Thoracic aorta (tissue), 2 donors: Measurements from ENCODE around the gene RESF1. TPM values are rescaled to one million over a fixed set of nuclear protein-coding genes. Genes with fewer than 3 reads are reported as not detected.
A peak's percentile ranks its signal among the peaks of the same experiment; 100 is the strongest.

Experiments used
- ATAC-seq: fragments of 150-250 bp; one replicate; pipeline ENCODE4 v1.8.0; 2017; ENCODE audit warnings: low read depth; ENCODE audit not compliant: insufficient number of reproducible peaks, low FRiP score
- DNase-seq: peaks from one replicate; pipeline ENCODE4 v3.0.0-alpha.2; 2020; ENCODE audit warnings: low spot score
- H3K27ac ChIP-seq, 2 donors: fragments of 200-600 bp; sonication (generic); 1 replicate in 1 of 2; 2 replicates in 1 of 2; pipeline ENCODE4 v1.5.1; 2016; ENCODE audit warnings: mild to moderate bottlenecking in 2 of 2, moderate library complexity in 2 of 2
- H3K27me3 ChIP-seq: fragments of 200-600 bp; sonication (generic); replicated peaks from 2 replicates; pipeline ENCODE4 v1.6.0; 2016; ENCODE audit warnings: mild to moderate bottlenecking; ENCODE audit not compliant: insufficient read depth
- H3K36me3 ChIP-seq: fragments of 200-600 bp; sonication (generic); one replicate; pipeline ENCODE4 v1.5.1; 2016
- H3K4me1 ChIP-seq, 2 donors: fragments of 200-600 bp; sonication (generic); 1 replicate in 1 of 2; 2 replicates in 1 of 2; pipeline versions ENCODE4 v1.5.1 to v1.6.0; 2016; ENCODE audit warnings: low read depth in 2 of 2, mild to moderate bottlenecking in 1 of 2; ENCODE audit not compliant: control insufficient read depth in 1 of 2
- H3K4me3 ChIP-seq: fragments of 200-600 bp; sonication (generic); 2 replicates; pipeline ENCODE4 v1.5.1; 2016; ENCODE audit warnings: mild to moderate bottlenecking
- H3K9me3 ChIP-seq: fragments of 200-600 bp; sonication (generic); 2 replicates; pipeline ENCODE4 v1.5.1; 2016
- CTCF ChIP-seq: fragments of 200-600 bp; sonication (generic); IDR thresholded peaks from one replicate; pipeline ENCODE4 v1.5.1; 2019; ENCODE audit warnings: antibody characterized with exemption
- total RNA-seq, 2 donors: library from RNA; depleted of rRNA; stranded (reverse); fragments of >200 nt; gene quantifications; one replicate each; pipeline versions ENCODE4 v1.1.0 to v1.2.3, GENCODE V29; 2016

Gene RESF1
- total RNA-seq, 2 donors from 2014 or later, result 53.2 to 112 TPM

GRCh38 chr12:32003654-32004053, 44.4 kb downstream of the RESF1 start:
- peaks cover 6 to 14% of the 10 kb centered on the region in 2 donors for H3K4me1 ChIP-seq
- TF ChIP-seq CTCF, result no peak
- no peak for ATAC-seq

GRCh38 chr12:32005496-32006125, 46.4 kb downstream of the RESF1 start:
- Histone ChIP-seq H3K4me1 (peaks cover 6 to 14% of the 10 kb centered on the region in 2 donors), H3K27me3 (no peaks in the 10 kb centered on the region), H3K27ac (no peak overlapping the region), H3K36me3 (peaks cover 3% of the 10 kb centered on the region), H3K4me3 (no peak overlapping the region), H3K9me3 (no peaks in the 10 kb centered on the region)
- DNase-seq (no peak), ATAC-seq (no peak)
- TF ChIP-seq CTCF, result no peak

More at GRCh38 chr12:32003654-32004053, 44.4 kb downstream of the RESF1 start:
- H3K4me3 ChIP-seq, result no peak overlapping the region
- no peaks in the 10 kb centered on the region for H3K27me3 ChIP-seq
- no peak for DNase-seq
- H3K9me3 ChIP-seq, result no peaks in the 10 kb centered on the region
- peaks cover 9% of the 10 kb centered on the region for H3K36me3 ChIP-seq
- H3K27ac ChIP-seq, result peak overlapping the region in 1 of 2 donors; percentile 7

Other genes with a start within 250 kb of the RESF1 start
- 10 to 100 TPM; 12.8 to 27.2 TPM for gene AMN1, start 230.4 kb upstream of the RESF1 start, total RNA-seq
- 10 to 100 TPM; 18.7 to 44.7 TPM for gene BICD1, start 147.4 kb downstream of the RESF1 start, total RNA-seq